ENCODE measurements around the gene NKX1-1. TPM values are rescaled to one million over a fixed set of nuclear protein-coding genes. Genes with fewer than 3 reads are reported as not detected.

NKX1-1 gene
- total RNA-seq, 1 donor from 2014 or later = not detected

- no peaks in the 10 kb centered on the region for H3K27me3 Mint-ChIP-seq
- no peak overlapping the region for H3K4me3 Mint-ChIP-seq
- no peaks in the 10 kb centered on the region for H3K36me3 Mint-ChIP-seq (ENCODE audit: low read depth)
- no peak for DNase-seq
- H3K27ac Mint-ChIP-seq = no peak overlapping the region
- intact Hi-C loops (cut with micrococcal nuclease) = no loop called here
- H3K4me1 Mint-ChIP-seq = no peaks in the 10 kb centered on the region
- H3K9me3 Mint-ChIP-seq = no peaks in the 10 kb centered on the region
Measured at GRCh38 chr4:1362521-1362920, 43.7 kb downstream of the NKX1-1 start.

- intact Hi-C loops (cut with micrococcal nuclease) = no loop called here
- no peak overlapping the region for H3K27ac Mint-ChIP-seq
Measured at GRCh38 chr4:1362046-1362445, 44.2 kb downstream of the NKX1-1 start.

GRCh38 chr4:1361431-1361830 lies 44.8 kb downstream of the NKX1-1 start:
- H3K4me3 Mint-ChIP-seq = no peak overlapping the region

More at GRCh38 chr4:1362046-1362445, 44.2 kb downstream of the NKX1-1 start:
- no peaks in the 10 kb centered on the region for H3K36me3 Mint-ChIP-seq (ENCODE audit: low read depth)
- H3K4me3 Mint-ChIP-seq = no peak overlapping the region
- no peaks in the 10 kb centered on the region for H3K4me1 Mint-ChIP-seq
- H3K27me3 Mint-ChIP-seq = no peaks in the 10 kb centered on the region
- no peak for DNase-seq
- H3K9me3 Mint-ChIP-seq = no peaks in the 10 kb centered on the region

GRCh38 chr4:1360423-1361283 lies 45.6 kb downstream of the NKX1-1 start:
- Mint-ChIP-seq H3K27ac (no peak overlapping the region), H3K27me3 (no peaks in the 10 kb centered on the region), H3K4me3 (no peak overlapping the region), H3K9me3 (no peaks in the 10 kb centered on the region), H3K36me3 (ENCODE audit: low read depth) (no peaks in the 10 kb centered on the region), H3K4me1 (no peaks in the 10 kb centered on the region)
- no peak for DNase-seq
- intact Hi-C loops (cut with micrococcal nuclease) = no loop called here

More at GRCh38 chr4:1361431-1361830, 44.8 kb downstream of the NKX1-1 start:
- Mint-ChIP-seq H3K4me1 (no peaks in the 10 kb centered on the region), H3K27ac (no peak overlapping the region), H3K27me3 (no peaks in the 10 kb centered on the region), H3K9me3 (no peaks in the 10 kb centered on the region), H3K36me3 (ENCODE audit: low read depth) (no peaks in the 10 kb centered on the region)
- intact Hi-C loops (cut with micrococcal nuclease) = no loop called here
- DNase-seq = no peak

GRCh38 chr4:1359976-1360375 lies 46.3 kb downstream of the NKX1-1 start:
- no peaks in the 10 kb centered on the region for H3K36me3 Mint-ChIP-seq (ENCODE audit: low read depth)

GRCh38 chr4:1359144-1359501 lies 47.1 kb downstream of the NKX1-1 start:
- H3K4me1 Mint-ChIP-seq = no peaks in the 10 kb centered on the region
- H3K27me3 Mint-ChIP-seq = no peaks in the 10 kb centered on the region
- H3K36me3 Mint-ChIP-seq (ENCODE audit: low read depth) = no peaks in the 10 kb centered on the region
- DNase-seq = no peak
- intact Hi-C loops (cut with micrococcal nuclease) = no loop called here
- H3K9me3 Mint-ChIP-seq = no peaks in the 10 kb centered on the region
- no peak overlapping the region for H3K27ac Mint-ChIP-seq
- H3K4me3 Mint-ChIP-seq = no peak overlapping the region

More at GRCh38 chr4:1359976-1360375, 46.3 kb downstream of the NKX1-1 start:
- Mint-ChIP-seq H3K4me1 (no peaks in the 10 kb centered on the region), H3K27ac (no peak overlapping the region), H3K4me3 (no peak overlapping the region), H3K9me3 (no peaks in the 10 kb centered on the region), H3K27me3 (no peaks in the 10 kb centered on the region)
- DNase-seq = no peak
- intact Hi-C loops (cut with micrococcal nuclease) = no loop called here

- intact Hi-C loops (cut with micrococcal nuclease) = no loop called here
- H3K4me3 Mint-ChIP-seq = no peak overlapping the region
- H3K27me3 Mint-ChIP-seq = no peaks in the 10 kb centered on the region
- H3K36me3 Mint-ChIP-seq (ENCODE audit: low read depth) = no peaks in the 10 kb centered on the region
- DNase-seq = no peak
- no peaks in the 10 kb centered on the region for H3K9me3 Mint-ChIP-seq
- no peaks in the 10 kb centered on the region for H3K4me1 Mint-ChIP-seq
- H3K27ac Mint-ChIP-seq = no peak overlapping the region
Measured at GRCh38 chr4:1358421-1359143, 47.7 kb downstream of the NKX1-1 start.

- Mint-ChIP-seq H3K27me3 (no peaks in the 10 kb centered on the region), H3K4me3 (no peak overlapping the region), H3K9me3 (no peaks in the 10 kb centered on the region), H3K36me3 (ENCODE audit: low read depth) (peaks cover 2% of the 10 kb centered on the region), H3K27ac (no peak overlapping the region), H3K4me1 (no peaks in the 10 kb centered on the region)
- intact Hi-C loops (cut with micrococcal nuclease) = no loop called here
- no peak for DNase-seq
Measured at GRCh38 chr4:1357356-1358248, 48.6 kb downstream of the NKX1-1 start.

GRCh38 chr4:1356181-1356998 lies 49.9 kb downstream of the NKX1-1 start:
- intact Hi-C loops (cut with micrococcal nuclease) = no loop called here
- DNase-seq = peak; percentile 81
- H3K27me3 Mint-ChIP-seq = no peaks in the 10 kb centered on the region
- H3K9me3 Mint-ChIP-seq = no peaks in the 10 kb centered on the region
- H3K27ac Mint-ChIP-seq = no peak overlapping the region
- peaks cover 9% of the 10 kb centered on the region for H3K36me3 Mint-ChIP-seq (ENCODE audit: low read depth)
- no peak overlapping the region for H3K4me3 Mint-ChIP-seq
- peaks cover 4% of the 10 kb centered on the region for H3K4me1 Mint-ChIP-seq

- no peaks in the 10 kb centered on the region for H3K27me3 Mint-ChIP-seq
- H3K9me3 Mint-ChIP-seq = no peaks in the 10 kb centered on the region
- H3K4me1 Mint-ChIP-seq = peaks cover 5% of the 10 kb centered on the region
- H3K4me3 Mint-ChIP-seq = no peak overlapping the region
- peaks cover 9% of the 10 kb centered on the region for H3K36me3 Mint-ChIP-seq (ENCODE audit: low read depth)
- no peak for DNase-seq
- intact Hi-C loops (cut with micrococcal nuclease) = no loop called here
- no peak overlapping the region for H3K27ac Mint-ChIP-seq
Measured at GRCh38 chr4:1355378-1355777, 50.9 kb downstream of the NKX1-1 start.

- no peak overlapping the region for H3K4me3 Mint-ChIP-seq
- no peaks in the 10 kb centered on the region for H3K27me3 Mint-ChIP-seq
- H3K4me1 Mint-ChIP-seq = peaks cover 10% of the 10 kb centered on the region
- no peaks in the 10 kb centered on the region for H3K9me3 Mint-ChIP-seq
- DNase-seq = no peak
- intact Hi-C loops (cut with micrococcal nuclease) = no loop called here
- H3K27ac Mint-ChIP-seq = no peak overlapping the region
- peaks cover 9% of the 10 kb centered on the region for H3K36me3 Mint-ChIP-seq (ENCODE audit: low read depth)
Measured at GRCh38 chr4:1354983-1355275, 51.3 kb downstream of the NKX1-1 start.

- Mint-ChIP-seq H3K36me3 (ENCODE audit: low read depth) (peaks cover 9% of the 10 kb centered on the region), H3K9me3 (no peaks in the 10 kb centered on the region), H3K4me3 (no peak overlapping the region), H3K27me3 (no peaks in the 10 kb centered on the region), H3K27ac (no peak overlapping the region), H3K4me1 (peaks cover 12% of the 10 kb centered on the region)
- no peak for DNase-seq
- intact Hi-C loops (cut with micrococcal nuclease) = no loop called here
Measured at GRCh38 chr4:1354136-1354982, 51.9 kb downstream of the NKX1-1 start.
